ENCODE data around the gene PRRC2B.
"Not testable (repeated sequence)": the region's sequence is repeated elsewhere in the genome, so short reads cannot be mapped to it uniquely, and the experiment has no call there.

PRRC2B gene

GRCh38 chr9:131438190-131438589 is 44.3 kb downstream of the PRRC2B start:
- DNase-seq, result no peak

- DNase-seq, result no peak
Measured at GRCh38 chr9:131439224-131439623, 45.3 kb downstream of the PRRC2B start.

GRCh38 chr9:131441441-131441840 is 47.6 kb downstream of the PRRC2B start:
- DNase-seq, result no peak

- no peak for DNase-seq
Measured at GRCh38 chr9:131442351-131442750, 48.5 kb downstream of the PRRC2B start.

GRCh38 chr9:131443648-131444047 is 49.8 kb downstream of the PRRC2B start:
- no peak for DNase-seq

- DNase-seq, result no peak
Measured at GRCh38 chr9:131446276-131446675, 52.4 kb downstream of the PRRC2B start.

- DNase-seq, result no peak
Measured at GRCh38 chr9:131447148-131447547, 53.3 kb downstream of the PRRC2B start.

- DNase-seq, result no peak
Measured at GRCh38 chr9:131447600-131447999, 53.7 kb downstream of the PRRC2B start.

GRCh38 chr9:131448818-131449217 is 54.9 kb downstream of the PRRC2B start:
- no peak for DNase-seq

GRCh38 chr9:131449276-131449675 is 55.4 kb downstream of the PRRC2B start:
- DNase-seq, result no peak

- DNase-seq, result no peak
Measured at GRCh38 chr9:131454028-131454427, 60.1 kb downstream of the PRRC2B start.

GRCh38 chr9:131455655-131456054 is 61.8 kb downstream of the PRRC2B start:
- DNase-seq, result not testable (repeated sequence)

GRCh38 chr9:131457746-131458145 is 63.9 kb downstream of the PRRC2B start:
- no peak for DNase-seq

GRCh38 chr9:131459056-131459455 is 65.2 kb downstream of the PRRC2B start:
- no peak for DNase-seq

GRCh38 chr9:131461166-131461565 is 67.3 kb downstream of the PRRC2B start:
- DNase-seq, result no peak

- DNase-seq, result no peak
Measured at GRCh38 chr9:131464354-131465000, 70.6 kb downstream of the PRRC2B start.

- no peak for DNase-seq
Measured at GRCh38 chr9:131465401-131465800, 71.5 kb downstream of the PRRC2B start.

- no peak for DNase-seq
Measured at GRCh38 chr9:131467214-131467935, 73.5 kb downstream of the PRRC2B start.

GRCh38 chr9:131468031-131468430 is 74.1 kb downstream of the PRRC2B start:
- no peak for DNase-seq

GRCh38 chr9:131469356-131469755 is 75.5 kb downstream of the PRRC2B start:
- no peak for DNase-seq

- DNase-seq, result no peak
Measured at GRCh38 chr9:131469951-131470350, 76.1 kb downstream of the PRRC2B start.

GRCh38 chr9:131470581-131470991 is 76.7 kb downstream of the PRRC2B start:
- DNase-seq, result no peak

- DNase-seq, result not testable (repeated sequence)
Measured at GRCh38 chr9:131472085-131472484, 78.2 kb downstream of the PRRC2B start.

GRCh38 chr9:131473198-131473885 is 79.5 kb downstream of the PRRC2B start:
- no peak for DNase-seq
